HepG2 (cell line): ENCODE measurements around the gene MTMR3. TPM values are rescaled to one million over a fixed set of nuclear protein-coding genes. Genes with fewer than 3 reads are reported as not detected.

Experiments used
- CCAR2 ChIP-seq: fragments of 200-400 bp; formaldehyde crosslinking; optimal IDR thresholded peaks from 2 replicates; pipeline ENCODE3; 2018; ENCODE audit warnings: low read depth, mild to moderate bottlenecking, low read length, moderate library complexity
- CEBPG ChIP-seq: IDR thresholded peaks from 2 replicates; pipeline ENCODE4 v1.6.1; 2016
- ELF4 ChIP-seq: sonication (generic); formaldehyde crosslinking; IDR thresholded peaks from 2 replicates; pipeline ENCODE4 v1.5.0; 2020; ENCODE audit warnings: missing genetic modification reagents, mild to moderate bottlenecking, moderate library complexity, borderline replicate concordance
- GATAD2A ChIP-seq: IDR thresholded peaks from 2 replicates; pipeline ENCODE4 v1.6.1; 2016
- NFIC ChIP-seq: IDR thresholded peaks from 2 replicates; pipeline ENCODE4 v1.6.1; 2012; ENCODE audit warnings: mild to moderate bottlenecking, low read length, inconsistent platforms
- PBX2 ChIP-seq: IDR thresholded peaks from 2 replicates; pipeline ENCODE4 v1.6.1; 2016; ENCODE audit warnings: control low read depth
- RARG ChIP-seq: sonication (generic); formaldehyde crosslinking; IDR thresholded peaks from 2 replicates; pipeline ENCODE4 v1.4.0; 2020; ENCODE audit warnings: low read depth, mild to moderate bottlenecking, missing genetic modification reagents
- RERE ChIP-seq: IDR thresholded peaks from 2 replicates; pipeline ENCODE4 v1.6.1; 2016; ENCODE audit warnings: low read depth, missing genetic modification reagents, missing compliant biosample characterization
- RXRB ChIP-seq: IDR thresholded peaks from 2 replicates; pipeline ENCODE4 v1.6.1; 2016; ENCODE audit warnings: borderline replicate concordance, missing genetic modification reagents, missing compliant biosample characterization
- TEAD2 ChIP-seq: sonication (generic); formaldehyde crosslinking; IDR thresholded peaks from 2 replicates; pipeline ENCODE4 v1.9.0; 2021; ENCODE audit warnings: missing genetic modification reagents
- ZBTB3 ChIP-seq: sonication (generic); formaldehyde crosslinking; IDR thresholded peaks from 2 replicates; pipeline ENCODE4 v1.4.0; 2020; ENCODE audit warnings: low read depth, mild to moderate bottlenecking, moderate library complexity, missing genetic modification reagents, borderline replicate concordance
- ZEB1 ChIP-seq: IDR thresholded peaks from 2 replicates; pipeline ENCODE4 v1.6.1; 2012; ENCODE audit warnings: mild to moderate bottlenecking, low read depth, inconsistent platforms; ENCODE audit not compliant: insufficient replicate concordance
- ZFP36L2 ChIP-seq: sonication (generic); formaldehyde crosslinking; IDR thresholded peaks from 2 replicates; pipeline ENCODE4 v1.4.0; 2020; ENCODE audit warnings: missing genetic modification reagents
- ZFP41 ChIP-seq: sonication (generic); formaldehyde crosslinking; IDR thresholded peaks from 2 replicates; pipeline ENCODE4 v1.4.0; 2020; ENCODE audit warnings: mild to moderate bottlenecking, missing genetic modification reagents, borderline replicate concordance
- ZGPAT ChIP-seq: IDR thresholded peaks from 2 replicates; pipeline ENCODE4 v1.6.1; 2016; ENCODE audit warnings: mild to moderate bottlenecking
- ZSCAN9 ChIP-seq: IDR thresholded peaks from 2 replicates; pipeline ENCODE4 v1.6.1; 2016; ENCODE audit warnings: borderline replicate concordance
- polyA plus RNA-seq, 8 experiments: library from polyadenylated mRNA; depleted of rRNA in 3 of 8; stranded (reverse) in 7 of 8; unstranded in 1 of 8; fragments of >200 nt; fragmentation: Illumina TruSeq in 4 of 8; extraction: Trizol in 4 of 8; gene quantifications; 2 replicates each; pipeline versions ENCODE4 v1.2.1 to v1.2.3, GENCODE V29; 2011 to 2016; ENCODE audit warnings: low read depth in 4 of 8, missing spikeins in 1 of 8, mixed read lengths in 1 of 8; ENCODE audit not compliant: insufficient read depth in 1 of 8
- total RNA-seq, 5 experiments: library from RNA; depleted of rRNA; stranded (reverse); fragments of >200 nt; fragmentation: Illumina TruSeq; extraction: Trizol; gene quantifications; 2 replicates each; pipeline ENCODE4 v1.2.3, GENCODE V29; 2016; ENCODE audit warnings: low read depth in 1 of 5
- TF ChIP-seq, protein P1 (sequence below): sonication (generic); formaldehyde crosslinking; IDR thresholded peaks from 2 replicates; pipeline ENCODE4 v1.9.0; 2021; ENCODE audit warnings: mild to moderate bottlenecking, missing genetic modification reagents

MTMR3 gene
- total and polyA plus RNA-seq, 2 of the 13 experiments (the other 11 are each of a cell fraction or from before 2014, with no cell fraction given): 12.6 to 24.8 TPM

DNA sequence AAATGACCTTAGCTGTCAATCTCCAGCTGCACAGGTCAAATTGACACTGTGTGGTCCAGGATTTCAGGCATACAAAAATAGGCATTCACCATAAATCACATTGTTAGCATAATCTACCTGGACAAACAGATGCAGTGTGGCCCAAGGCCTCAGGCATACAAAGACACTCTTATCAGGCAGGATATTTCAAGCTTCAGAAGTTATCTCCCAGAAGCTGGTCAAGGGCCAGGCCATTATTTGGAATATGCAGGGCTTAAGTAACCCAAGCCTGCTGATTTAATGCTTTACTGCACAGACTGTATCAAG, 171.7 kb downstream of the MTMR3 start (continued):
- TF ChIP-seq CEBPG (CRISPR knock-in tag) (0 out of 2 replicates have a peak, but pooled peaks have one; percentile 29), RARG (CRISPR knock-in tag) (no peak), PBX2 (CRISPR knock-in tag) (peak; percentile 78), RXRB (peak; percentile 69), CCAR2 (no peak), TEAD2 (CRISPR knock-in tag) (no peak), ZGPAT (CRISPR knock-in tag) (peak; percentile 74), ZFP36L2 (CRISPR knock-in tag) (no peak), NFIC (0 out of 2 replicates have a peak, but pooled peaks have one; percentile 25), ZEB1 (peak; percentile 90), RERE (CRISPR knock-in tag) (peak; percentile 63; the same call in 1 of the 2 replicates), ZBTB3 (CRISPR knock-in tag) (0 out of 2 replicates have a peak, but pooled peaks have one; percentile 78), ELF4 (CRISPR knock-in tag) (no peak), GATAD2A (CRISPR knock-in tag) (peak; percentile 67), ZFP41 (no peak), ZSCAN9 (CRISPR knock-in tag) (no peak)
- TF ChIP-seq, protein P1, sequence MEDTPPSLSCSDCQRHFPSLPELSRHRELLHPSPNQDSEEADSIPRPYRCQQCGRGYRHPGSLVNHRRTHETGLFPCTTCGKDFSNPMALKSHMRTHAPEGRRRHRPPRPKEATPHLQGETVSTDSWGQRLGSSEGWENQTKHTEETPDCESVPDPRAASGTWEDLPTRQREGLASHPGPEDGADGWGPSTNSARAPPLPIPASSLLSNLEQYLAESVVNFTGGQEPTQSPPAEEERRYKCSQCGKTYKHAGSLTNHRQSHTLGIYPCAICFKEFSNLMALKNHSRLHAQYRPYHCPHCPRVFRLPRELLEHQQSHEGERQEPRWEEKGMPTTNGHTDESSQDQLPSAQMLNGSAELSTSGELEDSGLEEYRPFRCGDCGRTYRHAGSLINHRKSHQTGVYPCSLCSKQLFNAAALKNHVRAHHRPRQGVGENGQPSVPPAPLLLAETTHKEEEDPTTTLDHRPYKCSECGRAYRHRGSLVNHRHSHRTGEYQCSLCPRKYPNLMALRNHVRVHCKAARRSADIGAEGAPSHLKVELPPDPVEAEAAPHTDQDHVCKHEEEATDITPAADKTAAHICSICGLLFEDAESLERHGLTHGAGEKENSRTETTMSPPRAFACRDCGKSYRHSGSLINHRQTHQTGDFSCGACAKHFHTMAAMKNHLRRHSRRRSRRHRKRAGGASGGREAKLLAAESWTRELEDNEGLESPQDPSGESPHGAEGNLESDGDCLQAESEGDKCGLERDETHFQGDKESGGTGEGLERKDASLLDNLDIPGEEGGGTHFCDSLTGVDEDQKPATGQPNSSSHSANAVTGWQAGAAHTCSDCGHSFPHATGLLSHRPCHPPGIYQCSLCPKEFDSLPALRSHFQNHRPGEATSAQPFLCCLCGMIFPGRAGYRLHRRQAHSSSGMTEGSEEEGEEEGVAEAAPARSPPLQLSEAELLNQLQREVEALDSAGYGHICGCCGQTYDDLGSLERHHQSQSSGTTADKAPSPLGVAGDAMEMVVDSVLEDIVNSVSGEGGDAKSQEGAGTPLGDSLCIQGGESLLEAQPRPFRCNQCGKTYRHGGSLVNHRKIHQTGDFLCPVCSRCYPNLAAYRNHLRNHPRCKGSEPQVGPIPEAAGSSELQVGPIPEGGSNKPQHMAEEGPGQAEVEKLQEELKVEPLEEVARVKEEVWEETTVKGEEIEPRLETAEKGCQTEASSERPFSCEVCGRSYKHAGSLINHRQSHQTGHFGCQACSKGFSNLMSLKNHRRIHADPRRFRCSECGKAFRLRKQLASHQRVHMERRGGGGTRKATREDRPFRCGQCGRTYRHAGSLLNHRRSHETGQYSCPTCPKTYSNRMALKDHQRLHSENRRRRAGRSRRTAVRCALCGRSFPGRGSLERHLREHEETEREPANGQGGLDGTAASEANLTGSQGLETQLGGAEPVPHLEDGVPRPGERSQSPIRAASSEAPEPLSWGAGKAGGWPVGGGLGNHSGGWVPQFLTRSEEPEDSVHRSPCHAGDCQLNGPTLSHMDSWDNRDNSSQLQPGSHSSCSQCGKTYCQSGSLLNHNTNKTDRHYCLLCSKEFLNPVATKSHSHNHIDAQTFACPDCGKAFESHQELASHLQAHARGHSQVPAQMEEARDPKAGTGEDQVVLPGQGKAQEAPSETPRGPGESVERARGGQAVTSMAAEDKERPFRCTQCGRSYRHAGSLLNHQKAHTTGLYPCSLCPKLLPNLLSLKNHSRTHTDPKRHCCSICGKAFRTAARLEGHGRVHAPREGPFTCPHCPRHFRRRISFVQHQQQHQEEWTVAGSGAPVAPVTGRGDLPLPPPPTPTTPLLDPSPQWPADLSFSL (CRISPR knock-in tag): no peak
